Superior temporal gyrus (tissue), 1 donor: ENCODE results near the gene KDELR1.

ENCODE experiments used
- DNase-seq: peaks from one replicate; pipeline ENCODE4 v3.0.0-alpha.2; 2016; ENCODE audit errors: extremely low spot score

Gene KDELR1

DNA sequence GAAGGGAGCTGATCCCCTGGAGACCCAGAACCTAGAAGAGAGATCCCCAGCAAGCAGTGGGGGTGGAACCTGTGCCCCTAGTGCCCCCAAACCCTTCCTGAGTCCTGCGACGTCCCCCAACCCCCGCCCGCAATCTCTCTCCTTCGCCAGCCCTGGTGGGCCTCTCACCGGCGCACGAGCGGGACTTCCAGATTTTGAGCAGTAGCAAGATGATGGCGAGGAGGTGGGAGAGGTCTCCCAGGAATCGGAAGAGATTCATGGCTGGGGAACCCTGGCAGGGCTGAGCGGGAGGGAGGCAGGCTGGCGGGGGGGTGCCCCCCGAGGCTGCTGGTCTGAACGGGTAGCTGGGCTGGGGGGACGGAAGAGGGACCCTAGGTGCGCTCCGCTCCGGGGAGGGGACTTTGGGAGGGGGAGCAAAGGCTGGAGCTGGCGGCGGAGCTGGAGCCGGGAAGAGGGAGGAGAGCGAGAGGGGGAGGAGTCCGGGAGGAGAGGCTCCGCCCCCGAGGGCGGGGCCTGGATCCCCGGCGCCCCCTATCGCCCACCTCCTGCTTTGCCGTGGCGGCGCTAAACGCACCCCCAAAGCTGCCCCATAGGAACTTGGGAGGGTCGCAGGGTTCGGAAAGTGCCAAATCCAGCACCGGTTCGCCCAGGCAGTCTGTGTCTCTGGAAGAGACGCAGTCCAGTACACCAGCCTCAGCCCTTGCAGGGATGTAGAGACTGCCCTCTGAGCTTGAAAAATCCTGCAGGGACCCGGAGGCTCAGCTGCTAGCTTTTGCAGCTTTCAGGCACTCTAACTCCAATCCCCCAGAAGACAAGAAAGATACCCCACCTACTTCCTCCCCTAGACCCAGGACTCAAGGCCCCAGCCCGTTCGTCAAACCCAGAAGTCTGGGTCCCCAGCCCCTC is at the start of gene KDELR1:
Gene KDELR1, minus strand, starts transcription at position 452 of the 906 bp plus-strand sequence. Its CDS starts 193 bp downstream, at position 259.
- DNase-seq, result peak; percentile 85

DNA sequence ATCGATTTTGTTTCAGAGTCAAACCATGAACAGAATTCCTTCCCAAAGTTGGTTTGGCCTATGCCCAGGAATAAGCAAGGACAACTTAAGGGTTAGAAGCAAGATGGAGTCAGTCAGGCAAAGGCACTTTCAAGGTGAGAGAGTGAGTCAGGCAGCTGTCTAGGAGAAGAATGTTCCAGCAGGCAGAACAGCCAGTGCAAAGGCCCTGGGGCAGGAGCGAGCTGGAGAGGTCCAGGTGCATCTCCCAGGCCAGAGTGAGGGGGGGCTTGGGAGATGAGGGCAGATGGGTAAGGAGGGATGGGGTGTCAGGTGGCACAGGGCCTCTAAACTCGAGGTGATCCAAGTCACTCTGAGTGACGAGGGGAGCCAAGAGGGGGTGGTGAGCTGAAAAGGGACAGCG is 45.2 kb upstream of the KDELR1 start:
- no peak for DNase-seq

DNA sequence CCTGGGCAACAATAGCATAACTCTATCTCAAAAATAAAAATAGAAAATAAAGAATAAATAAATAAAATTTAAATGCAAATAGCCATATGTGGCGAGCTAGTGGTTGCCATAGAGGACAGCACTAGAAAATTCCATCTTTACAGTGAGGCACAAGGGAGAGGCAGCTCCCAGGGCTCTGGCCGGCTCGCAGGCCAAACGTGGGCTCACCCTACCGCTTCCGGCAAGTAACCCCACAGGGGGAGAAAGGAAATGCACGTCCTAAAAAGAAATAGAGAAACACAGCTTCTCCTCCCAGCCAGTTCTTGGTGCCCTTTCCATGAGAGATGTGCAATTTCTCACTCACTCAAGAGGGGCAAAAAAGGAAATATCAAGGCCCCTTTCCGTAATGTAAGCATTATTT is 42.0 kb upstream of the KDELR1 start:
- DNase-seq, result no peak

DNA sequence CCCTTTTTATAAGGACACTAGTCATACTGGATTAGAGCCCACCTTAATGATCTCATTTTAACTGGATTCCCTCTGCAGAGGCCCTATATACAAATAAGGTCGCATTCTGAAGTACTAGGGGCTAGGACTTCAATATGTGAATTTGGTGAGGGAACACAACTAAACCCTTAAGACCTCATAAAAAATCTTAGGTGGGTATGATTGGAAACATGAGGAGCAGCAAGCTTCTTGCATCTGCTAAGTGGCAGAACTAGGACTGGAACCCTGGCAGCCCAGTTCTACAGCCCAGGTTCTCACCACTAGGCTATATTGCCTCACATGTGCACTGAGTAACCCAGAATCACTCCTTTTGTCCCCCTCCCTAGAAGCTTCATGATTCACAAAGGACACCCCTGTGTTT is 37.3 kb upstream of the KDELR1 start:
- DNase-seq, result no peak

DNA sequence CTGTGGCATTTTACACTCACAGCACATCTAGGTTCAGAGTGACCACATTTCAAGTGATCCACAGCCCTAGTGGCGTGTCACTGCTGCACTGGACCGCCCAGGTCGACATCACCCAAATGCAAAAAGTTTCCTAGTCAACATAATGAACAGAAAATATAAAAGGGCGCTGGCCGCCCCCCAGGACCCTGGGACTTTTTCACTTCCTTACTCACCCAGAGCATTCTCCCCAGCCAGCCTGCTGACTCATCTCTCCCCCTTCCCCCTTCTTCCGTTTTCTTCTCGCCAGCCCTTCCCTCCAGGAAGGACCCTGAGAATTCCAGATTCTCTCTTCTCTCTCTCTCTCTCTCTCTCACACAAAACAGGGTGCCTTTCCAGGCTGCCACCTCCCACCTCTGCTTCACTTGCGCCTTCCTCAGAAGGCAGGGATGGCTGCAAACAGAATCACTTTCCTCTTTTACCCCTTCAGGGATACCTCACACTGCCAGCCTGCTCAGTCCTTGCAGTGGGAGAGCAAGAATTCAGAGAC is 33.4 kb upstream of the KDELR1 start:
- peak; percentile 17 for DNase-seq

DNA sequence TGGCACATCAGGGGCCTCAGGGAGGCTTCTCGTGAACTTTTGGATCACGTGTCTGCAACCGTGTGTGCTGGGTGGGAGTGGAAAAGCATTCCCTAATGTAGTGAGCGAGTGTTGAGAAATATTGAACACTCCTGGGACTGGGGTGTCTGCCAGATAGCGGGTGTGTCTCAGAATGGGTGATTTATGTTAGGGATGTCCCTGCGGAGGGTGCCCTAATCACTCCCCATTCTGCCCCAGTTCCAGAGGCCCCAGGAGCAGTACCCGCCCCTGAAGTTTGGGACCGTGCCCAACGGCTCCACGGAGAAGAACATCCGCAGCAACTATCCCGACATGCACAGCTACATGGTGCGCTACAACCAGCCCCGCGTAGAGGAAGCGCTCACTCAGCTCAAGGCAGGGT is 30.2 kb upstream of the KDELR1 start:
- DNase-seq, result no peak

DNA sequence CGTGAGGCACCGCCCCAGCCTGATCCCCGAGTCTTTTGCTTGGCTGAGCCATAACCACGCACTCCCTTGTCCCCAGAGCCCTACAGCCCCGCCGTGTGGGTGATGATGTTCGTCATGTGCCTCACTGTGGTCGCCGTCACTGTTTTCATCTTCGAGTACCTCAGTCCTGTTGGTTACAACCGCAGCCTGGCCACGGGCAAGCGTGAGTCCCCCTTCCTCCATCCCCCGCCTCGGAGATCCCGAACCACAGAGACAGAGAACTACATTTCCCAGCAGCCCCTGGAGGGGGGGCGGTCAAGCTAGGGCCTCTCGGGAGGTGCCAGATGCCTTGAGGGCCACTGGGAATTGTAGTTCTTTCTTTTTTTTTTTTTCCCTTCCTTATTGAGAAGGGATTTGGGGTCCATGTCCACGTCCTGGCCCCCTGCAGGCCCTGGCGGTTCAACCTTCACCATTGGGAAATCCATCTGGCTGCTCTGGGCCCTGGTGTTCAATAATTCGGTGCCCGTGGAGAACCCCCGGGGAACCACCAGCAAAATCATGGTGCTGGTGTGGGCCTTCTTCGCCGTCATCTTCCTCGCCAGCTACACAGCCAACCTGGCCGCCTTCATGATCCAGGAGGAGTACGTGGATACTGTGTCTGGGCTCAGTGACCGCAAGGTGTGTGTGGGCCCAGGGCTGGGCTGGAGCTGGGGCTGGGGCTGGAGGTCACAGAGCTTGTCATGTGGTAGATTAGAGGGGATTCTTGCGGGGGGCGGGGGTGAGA is 28.0 kb upstream of the KDELR1 start:
- peak; percentile 27 for DNase-seq

DNA sequence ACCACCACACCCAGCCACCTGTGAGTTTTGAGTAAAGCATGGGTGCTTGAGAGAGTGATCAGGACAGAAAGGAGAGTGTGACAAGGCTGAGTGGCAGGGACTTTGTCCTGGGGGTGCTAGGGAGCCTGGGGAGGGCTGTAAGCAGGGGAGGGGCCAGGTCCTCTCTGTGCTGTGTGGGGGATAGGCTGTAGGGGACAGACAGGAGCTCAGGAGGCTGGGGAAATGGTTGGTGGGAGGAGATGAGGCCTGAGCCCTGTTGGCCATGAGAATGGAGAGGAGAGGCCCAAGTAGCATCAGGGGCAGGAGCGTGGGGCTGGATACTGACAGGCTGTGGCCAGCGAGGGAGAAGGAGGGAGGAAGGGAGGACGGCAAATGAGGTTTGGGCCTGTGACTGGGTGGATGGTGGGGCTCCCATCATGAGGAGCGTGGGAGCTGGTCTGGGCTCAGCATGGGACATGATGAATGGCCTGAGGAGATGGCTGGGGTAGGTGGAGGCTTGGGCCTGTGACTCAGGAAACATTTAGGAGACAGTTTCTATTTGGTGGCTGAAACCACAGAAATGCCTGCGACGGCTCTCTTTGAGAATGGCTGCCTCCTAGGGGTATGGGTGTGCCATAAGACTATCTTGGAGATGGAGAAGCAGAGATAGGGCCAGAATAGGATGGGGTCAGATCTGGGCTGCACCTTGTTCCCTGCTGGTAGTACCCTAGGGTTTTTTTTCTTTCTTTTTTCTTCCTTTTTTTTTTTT is 27.1 kb upstream of the KDELR1 start:
- no peak for DNase-seq

DNA sequence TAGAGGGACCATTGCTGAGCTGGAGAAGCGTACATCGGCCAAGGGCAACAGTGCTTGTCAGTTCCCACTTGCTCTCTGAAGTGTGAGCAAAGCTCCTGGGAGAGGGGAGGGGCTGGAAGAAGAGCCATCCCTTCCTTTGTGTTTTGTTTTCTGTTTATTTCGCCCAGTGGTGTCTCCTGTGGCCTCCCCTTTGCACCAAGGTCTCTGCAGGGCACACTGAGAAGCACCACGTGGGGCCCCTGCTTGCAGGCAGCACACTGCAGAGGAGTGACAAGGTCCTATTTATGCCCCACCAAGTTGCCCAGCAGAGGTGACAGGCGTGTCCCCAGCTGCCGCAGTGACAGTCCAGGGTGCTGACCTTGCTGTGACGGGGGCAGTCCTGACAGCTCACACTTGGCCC is 26.1 kb upstream of the KDELR1 start:
- no peak for DNase-seq

DNA sequence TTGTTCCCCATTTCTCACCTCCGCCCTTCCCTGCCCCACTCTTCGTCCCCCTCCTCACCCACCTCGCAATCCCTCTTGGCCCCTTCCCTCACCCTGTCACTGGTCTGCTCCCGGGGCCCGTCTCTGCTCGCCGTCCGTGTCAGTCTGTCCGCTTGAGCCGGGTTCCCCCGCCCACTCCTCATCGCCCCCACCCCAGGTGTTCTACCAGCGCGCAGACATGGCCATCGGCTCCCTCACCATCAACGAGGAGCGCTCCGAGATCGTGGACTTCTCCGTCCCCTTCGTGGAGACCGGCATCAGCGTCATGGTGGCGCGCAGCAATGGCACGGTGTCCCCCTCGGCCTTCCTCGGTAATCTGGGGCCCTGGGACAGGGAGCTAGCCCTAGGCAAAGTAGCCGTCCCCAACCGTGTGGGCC is 24.5 kb upstream of the KDELR1 start:
- DNase-seq, result no peak

DNA sequence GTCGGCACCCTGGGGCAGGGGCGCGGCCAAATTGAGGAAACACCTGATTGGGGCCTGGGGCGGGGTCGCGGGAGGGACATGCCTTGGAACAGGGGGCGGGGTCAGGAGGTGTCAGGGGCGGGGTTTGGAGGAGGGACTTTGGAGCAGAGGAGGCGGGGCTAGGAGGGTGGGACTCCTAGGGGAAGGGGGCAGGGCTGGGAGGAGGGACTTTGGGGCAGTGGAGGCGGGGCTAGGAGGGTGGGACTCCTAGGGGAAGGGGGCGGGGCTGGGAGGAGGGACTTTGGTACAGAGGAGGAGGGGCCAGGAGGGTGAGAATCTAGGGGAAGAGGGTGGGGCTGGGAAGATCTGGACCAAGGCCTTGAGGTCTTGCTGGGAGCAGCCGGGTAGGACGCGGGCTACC is 24.0 kb upstream of the KDELR1 start:
- no peak for DNase-seq

DNA sequence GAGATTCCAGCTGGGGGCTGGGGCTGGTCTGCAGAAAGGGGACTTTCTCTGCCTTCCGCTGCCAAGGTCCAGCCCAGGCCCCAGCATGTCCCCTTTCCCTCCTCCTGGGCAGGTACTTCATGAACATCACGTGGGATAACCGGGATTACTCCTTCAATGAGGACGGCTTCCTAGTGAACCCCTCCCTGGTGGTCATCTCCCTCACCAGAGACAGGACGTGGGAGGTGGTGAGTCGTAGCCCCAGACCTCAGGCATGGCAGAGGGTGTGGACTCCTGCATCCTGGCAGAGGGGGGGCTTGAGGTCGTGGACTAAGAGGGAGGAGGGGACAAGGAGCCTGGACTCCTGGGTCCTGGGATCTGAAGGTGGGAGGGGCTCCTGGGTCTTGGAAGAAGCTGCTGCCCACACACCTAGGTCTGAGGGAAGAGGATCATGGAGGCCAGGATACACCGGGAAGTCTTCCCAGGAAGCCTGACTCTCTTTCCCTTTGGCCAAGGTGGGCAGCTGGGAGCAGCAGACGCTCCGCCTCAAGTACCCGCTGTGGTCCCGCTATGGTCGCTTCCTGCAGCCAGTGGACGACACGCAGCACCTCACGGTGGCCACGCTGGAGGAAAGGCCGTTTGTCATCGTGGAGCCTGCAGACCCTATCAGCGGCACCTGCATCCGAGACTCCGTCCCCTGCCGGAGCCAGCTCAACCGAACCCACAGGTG is 22.7 kb upstream of the KDELR1 start:
- DNase-seq, result no peak

DNA sequence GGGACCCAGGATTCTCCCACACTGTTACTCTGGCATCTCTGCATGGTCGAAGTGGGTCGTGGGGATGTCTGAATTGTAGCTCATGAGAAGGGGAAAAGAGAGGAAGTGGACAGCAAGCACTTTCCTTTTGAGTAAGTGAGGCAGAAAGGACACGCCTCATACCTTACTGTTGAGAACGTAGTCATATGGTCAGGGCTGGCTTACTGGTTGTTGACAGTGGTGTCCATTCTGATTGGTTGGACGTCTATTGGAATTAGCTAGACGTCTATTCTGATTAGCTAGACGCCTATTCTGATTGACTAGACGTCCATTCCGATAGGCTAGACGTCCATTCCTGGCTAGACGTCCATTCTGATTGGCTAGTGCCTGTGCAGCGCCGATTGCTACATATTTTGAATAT is 14.5 kb upstream of the KDELR1 start:
- no peak for DNase-seq

DNA sequence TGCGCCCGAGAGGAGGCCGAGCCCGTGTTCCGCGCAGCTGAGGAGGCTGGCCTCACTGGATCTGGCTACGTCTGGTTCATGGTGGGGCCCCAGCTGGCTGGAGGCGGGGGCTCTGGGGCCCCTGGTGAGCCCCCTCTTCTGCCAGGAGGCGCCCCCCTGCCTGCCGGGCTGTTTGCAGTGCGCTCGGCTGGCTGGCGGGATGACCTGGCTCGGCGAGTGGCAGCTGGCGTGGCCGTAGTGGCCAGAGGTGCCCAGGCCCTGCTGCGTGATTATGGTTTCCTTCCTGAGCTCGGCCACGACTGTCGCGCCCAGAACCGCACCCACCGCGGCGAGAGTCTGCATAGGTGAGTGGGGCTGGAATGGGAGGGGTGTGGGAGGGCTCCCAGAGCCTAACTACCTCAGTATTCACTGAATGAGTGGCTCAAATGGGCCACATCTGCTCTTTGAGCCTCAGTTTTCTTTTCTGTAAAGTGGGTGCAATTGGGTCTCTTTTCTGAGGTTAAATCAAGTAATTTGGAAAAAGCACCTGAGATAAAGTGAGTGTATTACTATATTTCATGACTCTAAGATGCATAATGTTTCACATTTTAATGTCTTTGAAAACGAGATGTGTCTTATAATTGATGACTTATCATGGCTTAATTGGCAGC is 13.8 kb upstream of the KDELR1 start:
- DNase-seq, result no peak

DNA sequence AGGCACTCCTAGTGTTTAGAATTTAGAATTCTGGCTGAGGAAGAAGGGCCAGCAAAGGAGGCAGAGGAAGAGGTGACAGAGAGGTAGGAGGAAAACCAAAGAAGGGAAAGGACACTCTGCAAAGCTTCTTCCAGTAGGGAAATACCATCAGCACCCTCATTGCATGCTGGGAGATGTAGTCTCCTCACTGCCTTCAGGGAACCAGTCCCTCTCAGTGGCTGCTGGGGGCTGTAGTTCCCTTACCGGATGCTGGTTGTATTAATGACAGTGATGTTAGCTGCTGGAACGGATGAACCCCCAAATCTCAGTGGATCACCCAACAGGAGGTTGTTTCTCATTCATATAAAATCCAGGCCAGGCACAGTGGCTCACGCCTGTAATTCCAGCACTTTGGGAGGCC is 12.3 kb upstream of the KDELR1 start:
- peak; percentile 72 for DNase-seq

DNA sequence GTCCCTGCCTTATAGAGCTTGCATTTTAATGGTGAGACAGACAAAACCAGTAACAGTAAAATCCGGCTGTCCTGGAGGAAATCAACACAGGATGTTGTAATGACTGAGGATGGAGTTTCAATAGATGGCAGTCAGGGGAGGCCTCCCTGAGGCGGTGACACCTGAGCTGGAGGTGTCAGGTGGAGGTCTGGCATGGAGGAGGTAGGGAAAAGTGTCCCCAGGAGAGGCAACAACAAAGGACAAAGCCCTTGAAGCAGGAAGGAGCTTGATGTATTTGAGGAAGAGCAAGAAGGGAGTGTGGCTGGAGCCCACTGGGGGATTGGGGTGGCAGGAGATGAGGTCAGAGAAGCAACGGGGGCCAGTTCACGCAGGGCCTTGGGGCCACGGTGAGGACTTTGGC is 9.9 kb upstream of the KDELR1 start:
- no peak for DNase-seq

DNA sequence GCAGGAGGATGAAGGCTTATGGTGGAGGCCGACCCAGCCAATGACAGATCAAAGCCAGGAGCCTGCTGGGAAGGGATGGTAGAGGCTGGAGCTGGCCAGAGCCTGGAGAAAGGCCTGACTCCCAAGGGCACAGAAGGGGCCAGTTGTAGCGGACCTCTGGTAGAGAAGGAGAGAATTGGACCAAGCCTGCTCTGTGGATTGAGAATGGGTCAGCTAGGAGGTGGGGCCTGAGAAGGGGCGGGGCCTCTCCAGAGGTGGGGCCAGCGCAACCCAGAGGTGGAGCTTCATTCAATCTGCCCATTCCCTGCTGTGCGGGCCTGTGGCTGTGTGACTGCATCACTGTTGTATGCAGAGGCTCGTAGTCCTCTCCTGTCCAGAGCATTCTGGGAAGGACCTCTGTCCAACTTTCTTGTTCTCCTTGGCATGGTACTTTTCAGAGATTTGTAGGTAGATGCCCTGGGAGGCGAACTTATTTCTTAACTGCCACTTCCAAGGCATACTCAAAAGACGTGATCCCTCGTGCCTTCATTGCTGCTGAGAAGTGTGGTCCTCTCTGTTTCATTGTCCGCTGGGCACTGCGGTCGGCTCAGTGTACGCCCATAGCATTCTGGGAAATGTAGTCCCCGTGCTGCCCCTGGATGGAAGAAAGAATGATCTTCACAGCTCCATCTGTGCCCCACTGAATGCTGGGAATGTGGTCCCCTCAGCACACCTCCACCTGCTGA is 8.8 kb upstream of the KDELR1 start:
- no peak for DNase-seq

DNA sequence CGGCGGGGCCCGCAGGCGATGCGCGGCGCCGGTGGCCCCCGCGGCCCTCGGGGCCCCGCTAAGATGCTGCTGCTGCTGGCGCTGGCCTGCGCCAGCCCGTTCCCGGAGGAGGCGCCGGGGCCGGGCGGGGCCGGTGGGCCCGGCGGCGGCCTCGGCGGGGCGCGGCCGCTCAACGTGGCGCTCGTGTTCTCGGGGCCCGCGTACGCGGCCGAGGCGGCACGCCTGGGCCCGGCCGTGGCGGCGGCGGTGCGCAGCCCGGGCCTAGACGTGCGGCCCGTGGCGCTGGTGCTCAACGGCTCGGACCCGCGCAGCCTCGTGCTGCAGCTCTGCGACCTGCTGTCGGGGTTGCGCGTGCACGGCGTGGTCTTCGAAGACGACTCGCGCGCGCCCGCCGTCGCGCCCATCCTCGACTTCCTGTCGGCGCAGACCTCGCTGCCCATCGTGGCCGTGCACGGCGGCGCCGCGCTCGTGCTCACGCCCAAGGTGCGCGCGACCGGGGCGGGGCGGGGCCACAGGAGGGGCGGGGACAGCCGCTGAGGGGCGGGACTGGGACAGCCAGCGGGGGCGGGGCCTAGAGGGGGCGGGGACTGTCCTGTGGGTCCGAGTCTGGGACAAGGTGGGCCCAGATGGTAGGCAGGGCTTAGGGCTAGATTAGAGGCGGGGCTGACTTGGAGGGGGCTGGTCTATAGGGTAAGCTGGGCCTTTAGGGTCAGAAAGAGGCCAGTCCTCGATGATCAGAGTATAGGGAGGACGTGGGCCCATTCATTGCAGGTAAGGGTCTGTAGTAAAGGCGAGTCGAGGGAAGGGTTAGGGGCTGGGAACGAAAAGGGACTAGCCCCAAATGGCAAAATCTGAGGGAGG is 7.3 kb upstream of the KDELR1 start:
- DNase-seq, result no peak

DNA sequence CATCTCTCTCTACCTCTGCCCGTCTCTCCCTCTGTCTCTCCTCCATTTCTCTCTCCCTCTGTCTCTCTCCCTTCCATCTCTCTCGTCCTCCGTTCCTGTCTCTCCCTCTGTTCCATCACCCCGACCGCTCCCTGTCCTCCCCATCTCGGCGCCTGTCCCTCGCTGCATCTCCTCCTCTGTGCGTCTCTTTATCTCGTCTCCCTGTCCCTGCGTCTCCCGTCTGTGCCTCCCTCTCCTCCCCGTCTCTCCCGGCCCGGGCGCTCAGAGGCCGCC is 6.7 kb upstream of the KDELR1 start:
- no peak for DNase-seq
